GM18909 (cell line): ENCODE data around the gene MYO7B.

Experiments used
- ATAC-seq: cut with Tn5 transposase; IDR thresholded peaks from one replicate; pipeline ENCODE4 v1.9.1; 2021; ENCODE audit warnings: mild to moderate bottlenecking; ENCODE audit not compliant: unreplicated experiment, poor library complexity

Gene MYO7B

DNA sequence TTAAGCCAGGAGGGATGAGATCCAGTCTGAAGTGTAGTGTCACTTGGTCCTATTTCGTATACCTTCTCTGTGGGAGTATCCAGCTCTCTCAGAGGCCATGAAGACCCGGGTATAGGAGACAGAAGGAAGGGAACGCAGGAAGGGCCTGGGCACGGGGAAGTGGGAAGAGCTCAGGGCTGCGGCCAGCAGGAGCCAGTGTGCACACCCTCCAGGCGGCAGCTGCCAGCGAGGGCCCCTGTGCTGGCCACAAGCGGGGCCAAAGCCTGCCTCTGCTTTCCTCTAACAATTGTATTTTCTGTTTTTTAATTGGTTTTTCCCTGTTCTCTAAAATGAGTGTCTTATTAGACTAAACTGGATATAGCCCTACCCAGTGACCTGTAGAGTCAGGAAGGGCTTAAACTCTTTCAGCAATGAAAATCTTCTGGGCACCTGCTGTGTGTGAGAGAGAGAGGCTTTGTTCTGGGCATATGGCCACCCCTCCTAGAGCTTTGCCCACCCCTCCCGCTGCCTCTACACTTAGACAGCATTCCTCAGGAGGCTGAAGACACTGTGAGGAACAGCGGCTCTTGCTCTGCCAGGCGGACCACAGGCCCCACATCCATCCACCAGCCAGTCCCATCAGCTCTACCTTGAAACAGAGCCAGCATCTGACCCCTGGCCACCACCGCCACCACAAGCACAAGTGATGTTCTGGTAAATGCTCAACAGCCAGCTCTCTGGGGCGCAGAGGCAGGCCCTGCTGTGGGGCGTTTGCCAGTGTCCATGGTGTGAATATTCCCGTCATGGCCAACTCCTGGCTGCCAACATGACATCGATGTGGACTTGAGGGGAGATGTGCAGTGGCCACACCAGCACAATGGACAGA is 120.0 kb downstream of the MYO7B start:
- ATAC-seq, result no peak

GRCh38 chr2:127656569-127657231 is 121.2 kb downstream of the MYO7B start:
- no peak for ATAC-seq

- no peak for ATAC-seq
Measured at GRCh38 chr2:127657232-127657595, 121.7 kb downstream of the MYO7B start.

DNA sequence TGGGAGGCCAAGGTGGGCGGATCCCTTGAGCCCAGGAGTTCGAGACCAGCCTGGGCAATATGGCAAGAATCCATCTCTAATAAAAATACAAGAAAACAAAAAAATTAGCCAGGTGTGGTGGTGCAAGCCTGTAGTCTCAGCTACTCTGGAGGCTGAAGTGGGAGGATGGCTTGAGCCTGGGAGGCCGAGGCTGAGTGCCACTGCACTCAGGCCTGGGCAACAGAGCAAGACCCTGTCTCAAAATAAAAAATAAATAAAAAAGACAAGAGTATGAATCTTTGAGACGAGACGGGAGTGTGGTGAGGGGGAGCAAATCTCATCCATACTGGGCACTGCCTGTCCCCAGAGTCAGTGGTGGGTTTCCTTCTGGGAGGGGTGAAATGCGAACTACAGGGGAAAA is 122.7 kb downstream of the MYO7B start:
- ATAC-seq, result no peak

DNA sequence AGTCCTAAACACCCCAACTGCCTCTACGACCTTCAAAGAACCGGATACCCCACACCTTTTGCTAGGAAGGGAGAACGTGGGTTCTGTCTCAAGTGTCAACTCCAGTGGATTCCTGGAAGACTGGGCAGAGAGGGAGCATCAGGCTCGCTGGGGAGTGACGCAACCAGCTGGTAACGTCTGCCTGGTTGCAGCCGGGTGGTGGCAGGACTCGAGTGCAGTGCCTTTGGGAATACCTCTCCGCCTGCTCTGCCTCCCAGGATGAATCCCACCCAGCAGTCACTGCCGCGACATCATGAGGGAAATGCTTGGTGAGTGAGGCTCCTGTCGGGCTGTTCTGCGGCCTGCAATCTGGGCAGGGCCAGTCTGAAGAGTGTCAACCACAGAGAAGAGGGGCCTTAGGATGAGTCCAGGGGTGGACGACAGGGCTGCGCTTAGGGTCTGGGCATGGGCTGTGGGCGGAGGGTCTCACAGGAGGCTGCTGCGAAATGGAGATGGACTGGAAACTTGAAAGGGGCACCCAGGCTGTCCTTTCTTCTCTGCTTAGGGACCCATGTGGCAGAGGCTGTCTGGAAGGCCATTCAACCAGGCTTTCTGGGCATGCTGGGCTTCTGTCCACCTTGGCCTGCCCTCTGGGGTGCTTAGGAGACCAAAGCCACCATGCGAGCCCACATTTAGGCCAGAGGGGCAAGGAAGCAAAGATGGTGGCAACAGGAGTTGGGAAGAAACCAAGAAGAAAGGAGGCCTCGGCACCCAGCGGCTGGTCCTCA is 123.3 kb downstream of the MYO7B start:
- no peak for ATAC-seq

- ATAC-seq, result no peak
Measured at GRCh38 chr2:127659408-127660290, 124.2 kb downstream of the MYO7B start.

GRCh38 chr2:127660291-127660578 is 124.8 kb downstream of the MYO7B start:
- ATAC-seq, result no peak

DNA sequence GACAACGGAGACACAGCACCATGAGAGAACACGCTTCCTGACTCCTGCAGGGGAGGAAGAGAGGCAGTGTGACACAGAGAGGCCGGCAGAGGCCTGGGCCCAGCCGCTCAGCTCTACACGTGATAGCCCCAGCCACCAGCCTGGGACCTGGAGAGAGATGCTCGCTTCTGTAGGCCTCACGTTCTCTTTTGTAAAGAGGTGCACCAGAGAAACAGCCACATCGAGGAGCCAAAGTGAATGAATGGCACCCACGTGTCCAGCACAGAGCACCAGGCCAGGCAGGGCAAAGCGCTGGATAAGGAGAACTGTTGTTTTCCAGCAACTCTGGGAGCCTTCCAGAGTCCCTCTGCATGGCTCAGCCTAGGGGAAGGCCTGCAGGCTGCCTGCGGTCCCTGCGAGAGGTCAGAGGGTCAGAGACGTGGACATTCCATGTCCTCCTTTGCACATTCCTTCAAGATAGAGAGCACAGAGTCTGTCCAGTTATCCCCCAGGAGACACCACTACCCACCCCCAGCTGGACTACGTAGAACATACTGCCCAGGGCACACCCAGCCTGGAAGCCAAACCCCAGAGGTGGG is 125.7 kb downstream of the MYO7B start:
- no peak for ATAC-seq

GRCh38 chr2:127661949-127662510 is 126.5 kb downstream of the MYO7B start:
- ATAC-seq, result no peak

DNA sequence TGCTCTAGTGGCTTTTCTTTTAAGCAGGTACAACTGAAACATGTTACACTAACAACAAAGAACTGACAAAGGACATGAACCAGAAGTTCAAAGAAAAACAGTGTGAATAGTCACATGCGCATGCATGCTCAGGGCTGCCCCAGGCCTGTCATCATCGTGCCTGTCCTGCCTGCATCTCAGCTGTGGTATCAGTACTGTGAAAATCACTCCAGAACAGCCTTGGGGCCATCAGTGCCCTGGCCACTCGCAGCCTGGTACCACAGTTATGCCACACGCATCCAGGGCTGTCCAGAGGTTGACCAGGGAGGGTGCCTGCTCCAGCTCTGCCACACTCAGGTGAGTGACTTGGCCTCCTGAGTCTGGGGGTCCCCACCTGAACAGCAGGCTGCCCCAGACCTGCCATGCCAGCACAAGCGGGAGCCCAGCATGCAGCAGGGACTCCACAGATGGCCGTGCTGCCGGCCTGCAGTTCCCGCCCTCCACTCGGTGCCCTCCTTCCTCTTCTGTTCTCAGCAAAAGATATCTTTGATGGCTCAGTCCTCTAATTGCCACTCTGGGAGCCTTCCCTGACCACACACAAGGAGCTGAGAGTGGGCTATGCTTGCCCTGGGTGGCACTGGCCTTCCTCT is 127.6 kb downstream of the MYO7B start:
- no peak for ATAC-seq

GRCh38 chr2:127663566-127664064 is 128.1 kb downstream of the MYO7B start:
- ATAC-seq, result no peak

- no peak for ATAC-seq
Measured at GRCh38 chr2:127664065-127664894, 128.8 kb downstream of the MYO7B start.

- no peak for ATAC-seq
Measured at GRCh38 chr2:127664895-127665225, 129.4 kb downstream of the MYO7B start.

- ATAC-seq, result no peak
Measured at GRCh38 chr2:127665267-127665893, 129.9 kb downstream of the MYO7B start.

- no peak for ATAC-seq
Measured at GRCh38 chr2:127669056-127669455, 133.6 kb downstream of the MYO7B start.

- ATAC-seq, result no peak
Measured at GRCh38 chr2:127670055-127670956, 134.8 kb downstream of the MYO7B start.

DNA sequence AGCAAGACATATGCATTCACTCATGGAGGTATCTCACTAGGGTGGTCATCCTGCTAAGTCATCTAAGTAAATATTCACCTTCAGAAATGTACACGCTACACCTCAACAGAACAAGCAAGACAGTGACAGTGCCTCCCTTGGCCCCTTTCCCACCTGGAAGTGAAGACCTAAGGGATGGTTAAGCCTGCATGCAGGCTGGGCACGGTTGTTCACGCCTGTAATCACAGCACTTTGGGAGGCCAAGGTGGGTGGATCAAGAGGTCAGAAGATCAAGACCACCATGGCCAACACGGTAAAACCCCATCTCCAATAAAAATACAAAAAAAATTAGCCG is 135.4 kb downstream of the MYO7B start:
- ATAC-seq, result no peak
